HEK293 (cell line): ENCODE results near the gene MNX1.

Experiments
- CTCF ChIA-PET: fragments of 350-600 bp; formaldehyde crosslinking; extraction: SDS; loops from one replicate; lab custom pipeline; 2021; ENCODE audit warnings: antibody characterized with exemption; lab: Yijun Ruan, JAX
- POLR2A ChIA-PET: fragments of 300-600 bp; formaldehyde crosslinking; extraction: SDS; loops from one replicate; lab custom pipeline; 2020; ENCODE audit warnings: antibody characterized with exemption, inconsistent platforms; lab: Yijun Ruan, JAX
- H3K27ac ChIP-seq: fragments of 200-500 bp; sonication (Bioruptor generic); 2 replicates; pipeline ENCODE4 v1.5.1; 2014; ENCODE audit warnings: low read depth, low read length, control low read depth, inconsistent platforms; ENCODE audit errors: extremely low read depth
- H3K36me3 ChIP-seq, 2 experiments: fragments of 200-500 bp in 1 of 2; sonication (Bioruptor generic) in 1 of 2; 1 replicate in 1 of 2; 2 replicates in 1 of 2; pipeline ENCODE4 v1.5.1; 2014 to 2017; ENCODE audit warnings: inconsistent platforms in 2 of 2, low read length in 2 of 2; ENCODE audit not compliant: control insufficient read depth in 2 of 2, insufficient read depth in 1 of 2
- H3K4me1 ChIP-seq: fragments of 200-500 bp; sonication (Bioruptor generic); 2 replicates; pipeline ENCODE4 v1.5.1; 2014; ENCODE audit warnings: mild to moderate bottlenecking, low read length, inconsistent platforms; ENCODE audit not compliant: control insufficient read depth, insufficient read depth
- H3K4me3 ChIP-seq: 2 replicates; pipeline ENCODE4 v1.5.1; 2011; ENCODE audit warnings: low read depth, mild to moderate bottlenecking, control low read depth, low read length, moderate library complexity
- H3K9me3 ChIP-seq: fragments of 200-500 bp; sonication (Bioruptor generic); 2 replicates; pipeline ENCODE4 v1.5.1; 2014; ENCODE audit warnings: low read depth, low read length, inconsistent platforms; ENCODE audit not compliant: control insufficient read depth, insufficient read depth
- HOXA7 ChIP-seq: sonication (generic); formaldehyde crosslinking; IDR thresholded peaks from 2 replicates; pipeline ENCODE4 v1.8.1; 2022; ENCODE audit warnings: missing genetic modification reagents, borderline replicate concordance
- KLF1 ChIP-seq: fragments of 450-650 bp; formaldehyde crosslinking; IDR thresholded peaks from 2 replicates; pipeline ENCODE4 v1.5.1; 2016; ENCODE audit warnings: missing biosample characterization, missing genetic modification characterization
- KLF10 ChIP-seq: fragments of 450-650 bp; IDR thresholded peaks from 2 replicates; pipeline ENCODE4 v1.5.1; 2018; ENCODE audit warnings: missing biosample characterization, mild to moderate bottlenecking, missing genetic modification characterization
- OSR2 ChIP-seq: fragments of 450-650 bp; formaldehyde crosslinking; IDR thresholded peaks from 2 replicates; pipeline ENCODE4 v1.5.1; 2016; ENCODE audit warnings: missing biosample characterization, missing genetic modification characterization
- PRDM4 ChIP-seq: fragments of 450-650 bp; formaldehyde crosslinking; IDR thresholded peaks from 2 replicates; pipeline ENCODE4 v1.5.1; 2017; ENCODE audit warnings: missing biosample characterization, missing genetic modification characterization
- SETDB1 ChIP-seq: IDR thresholded peaks from one replicate; pipeline ENCODE4 v1.6.1; 2017; ENCODE audit warnings: mild to moderate bottlenecking, low read length, moderate library complexity, mixed read lengths; ENCODE audit not compliant: insufficient read length
- ZBTB17 ChIP-seq: fragments of 450-650 bp; formaldehyde crosslinking; IDR thresholded peaks from 2 replicates; pipeline ENCODE4 v1.5.1; 2016; ENCODE audit warnings: missing biosample characterization, missing genetic modification characterization
- ZBTB20 ChIP-seq: fragments of 450-650 bp; formaldehyde crosslinking; IDR thresholded peaks from 2 replicates; pipeline ENCODE4 v1.5.1; 2016; ENCODE audit warnings: missing biosample characterization, missing genetic modification characterization
- ZBTB44 ChIP-seq: fragments of 450-650 bp; IDR thresholded peaks from 2 replicates; pipeline ENCODE4 v1.5.1; 2018; ENCODE audit warnings: missing biosample characterization, mild to moderate bottlenecking, missing genetic modification characterization
- ZBTB7A ChIP-seq: fragments of 450-650 bp; formaldehyde crosslinking; IDR thresholded peaks from 2 replicates; pipeline ENCODE4 v1.5.1; 2016; ENCODE audit warnings: low read depth, missing biosample characterization, missing genetic modification characterization
- ZEB2 ChIP-seq: fragments of 450-650 bp; formaldehyde crosslinking; IDR thresholded peaks from 2 replicates; pipeline ENCODE4 v1.5.1; 2016; ENCODE audit warnings: missing biosample characterization, missing genetic modification characterization
- ZNF140 ChIP-seq: fragments of 450-650 bp; formaldehyde crosslinking; IDR thresholded peaks from 2 replicates; pipeline ENCODE4 v1.5.1; 2016; ENCODE audit warnings: missing biosample characterization, missing genetic modification characterization
- ZNF18 ChIP-seq: fragments of 450-650 bp; formaldehyde crosslinking; IDR thresholded peaks from 2 replicates; pipeline ENCODE4 v1.5.1; 2016; ENCODE audit warnings: missing biosample characterization, missing genetic modification characterization
- ZNF324 ChIP-seq: fragments of 450-650 bp; formaldehyde crosslinking; IDR thresholded peaks from 2 replicates; pipeline ENCODE4 v1.5.1; 2016; ENCODE audit warnings: missing biosample characterization, missing genetic modification characterization
- ZNF398 ChIP-seq: fragments of 450-650 bp; formaldehyde crosslinking; IDR thresholded peaks from 2 replicates; pipeline ENCODE4 v1.5.1; 2017; ENCODE audit warnings: missing biosample characterization, missing genetic modification characterization
- ZNF544 ChIP-seq: fragments of 450-650 bp; formaldehyde crosslinking; IDR thresholded peaks from 2 replicates; pipeline ENCODE4 v1.5.0; 2017; ENCODE audit warnings: missing biosample characterization, missing genetic modification characterization
- ZNF629 ChIP-seq: fragments of 450-650 bp; formaldehyde crosslinking; IDR thresholded peaks from 2 replicates; pipeline ENCODE4 v1.5.1; 2017; ENCODE audit warnings: missing biosample characterization, missing genetic modification characterization
- ZNF660 ChIP-seq: fragments of 450-650 bp; IDR thresholded peaks from 2 replicates; pipeline ENCODE4 v1.5.1; 2018; ENCODE audit warnings: missing biosample characterization, mild to moderate bottlenecking, missing genetic modification characterization
- ZNF677 ChIP-seq: fragments of 450-650 bp; IDR thresholded peaks from 2 replicates; pipeline ENCODE4 v1.5.0; 2018; ENCODE audit warnings: missing biosample characterization, mild to moderate bottlenecking, missing genetic modification characterization, moderate library complexity
- ZXDB ChIP-seq: fragments of 450-650 bp; formaldehyde crosslinking; IDR thresholded peaks from 2 replicates; pipeline ENCODE4 v1.5.1; 2016; ENCODE audit warnings: missing biosample characterization, missing genetic modification characterization
- TF ChIP-seq, protein P1 (sequence below): fragments of 450-650 bp; formaldehyde crosslinking; IDR thresholded peaks from 2 replicates; pipeline ENCODE4 v1.5.1; 2017; ENCODE audit warnings: missing biosample characterization, missing genetic modification characterization
- TF ChIP-seq, protein P2 (sequence below): fragments of 450-650 bp; formaldehyde crosslinking; IDR thresholded peaks from 2 replicates; pipeline ENCODE4 v1.5.1; 2016; ENCODE audit warnings: missing biosample characterization, missing genetic modification characterization, low read depth

The MNX1 gene

DNA sequence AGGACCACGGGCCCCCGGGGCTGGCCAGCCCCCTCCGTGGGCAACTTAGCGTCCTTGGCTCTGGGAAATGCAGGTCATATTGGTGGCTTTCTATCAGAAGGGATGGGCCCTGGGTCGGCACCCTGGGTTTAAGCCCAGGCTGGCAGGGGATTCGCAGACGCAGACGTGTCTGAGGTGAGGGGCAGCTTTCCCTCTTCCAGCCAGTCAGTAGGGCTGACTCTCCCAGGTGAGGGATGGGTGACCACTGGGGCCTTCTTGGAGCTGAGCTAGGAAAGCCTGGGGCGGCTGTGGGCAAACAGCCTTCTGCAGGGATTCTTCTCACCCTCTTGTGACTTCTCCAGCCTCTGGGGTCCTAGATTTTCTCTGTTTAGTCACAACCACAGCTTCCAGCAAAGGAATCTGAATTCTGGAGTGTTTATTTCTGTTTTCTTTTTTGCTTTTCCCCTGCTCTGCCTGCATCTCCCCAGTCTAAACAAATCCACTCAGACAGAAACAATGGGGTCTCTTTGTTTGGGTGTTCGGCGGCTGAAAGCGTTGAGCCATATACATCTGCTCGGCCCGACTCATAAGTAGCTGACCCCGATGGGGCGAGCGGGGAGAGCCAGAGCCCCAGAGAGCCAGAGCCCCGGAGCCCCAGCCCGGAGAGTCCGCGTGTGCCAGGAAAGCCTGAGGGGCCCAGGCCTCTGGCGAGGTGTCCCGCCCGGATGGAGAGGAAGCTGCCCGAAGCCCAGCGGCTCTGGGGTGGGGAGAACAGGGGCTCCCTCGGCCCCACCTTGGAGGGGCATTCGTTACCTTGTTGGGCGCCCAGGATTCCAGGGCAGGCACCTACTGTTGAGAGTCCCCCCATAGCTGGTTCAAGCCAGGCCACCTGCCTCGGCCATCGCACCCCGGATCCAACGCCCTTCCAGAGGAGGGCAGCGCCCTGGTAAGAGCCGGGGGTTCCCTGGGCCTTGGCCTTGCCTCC is 2.0 kb downstream of the MNX1 start (continued):
- no peak for TF ChIP-seq SETDB1

- ChIA-PET CTCF (no interaction called here), POLR2A (interaction anchor here (1.2 kb wide), 1 partner anchor 9 kb away, joined by 3 read pairs; no protein-coding TSS in a partner anchor)
- Histone ChIP-seq H3K4me3 (no peak overlapping the region), H3K9me3 (no peaks in the 10 kb centered on the region), H3K4me1 (peaks cover 10% of the 10 kb centered on the region; the same call in 1 of the 2 replicates), H3K27ac (peak overlapping the region; percentile 8; the same call in 1 of the 2 replicates), H3K36me3 (peaks cover 0 to 27% of the 10 kb centered on the region in 2 experiments; a peak in 2 of 3 replicates)
- no peak for TF ChIP-seq ZNF140 (tag by site-specific recombination)
- TF ChIP-seq ZNF660 = 0 out of 2 replicates have a peak, but pooled peaks have one; percentile 55
- TF ChIP-seq OSR2 = peak; percentile 84
- peak; percentile 19; the same call in 1 of the 2 replicates for TF ChIP-seq ZNF18 (tag by site-specific recombination)
- TF ChIP-seq, protein P1, sequence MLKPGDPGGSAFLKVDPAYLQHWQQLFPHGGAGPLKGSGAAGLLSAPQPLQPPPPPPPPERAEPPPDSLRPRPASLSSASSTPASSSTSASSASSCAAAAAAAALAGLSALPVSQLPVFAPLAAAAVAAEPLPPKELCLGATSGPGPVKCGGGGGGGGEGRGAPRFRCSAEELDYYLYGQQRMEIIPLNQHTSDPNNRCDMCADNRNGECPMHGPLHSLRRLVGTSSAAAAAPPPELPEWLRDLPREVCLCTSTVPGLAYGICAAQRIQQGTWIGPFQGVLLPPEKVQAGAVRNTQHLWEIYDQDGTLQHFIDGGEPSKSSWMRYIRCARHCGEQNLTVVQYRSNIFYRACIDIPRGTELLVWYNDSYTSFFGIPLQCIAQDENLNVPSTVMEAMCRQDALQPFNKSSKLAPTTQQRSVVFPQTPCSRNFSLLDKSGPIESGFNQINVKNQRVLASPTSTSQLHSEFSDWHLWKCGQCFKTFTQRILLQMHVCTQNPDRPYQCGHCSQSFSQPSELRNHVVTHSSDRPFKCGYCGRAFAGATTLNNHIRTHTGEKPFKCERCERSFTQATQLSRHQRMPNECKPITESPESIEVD (tag by site-specific recombination) = peak; percentile 76
- no peak for TF ChIP-seq HOXA7
- no peak; the same call in 1 of the 2 replicates for TF ChIP-seq ZNF398 (tag by site-specific recombination)
- peak; percentile 76; the same call in 1 of the 2 replicates for TF ChIP-seq ZNF324 (tag by site-specific recombination)
- peak; percentile 63; the same call in 1 of the 2 replicates for TF ChIP-seq ZBTB44 (tag by site-specific recombination)
- TF ChIP-seq PRDM4 (tag by site-specific recombination) = peak; percentile 73; the same call in 1 of the 2 replicates
- peak; percentile 98 for TF ChIP-seq ZNF629 (tag by site-specific recombination)
- peak; percentile 92 for TF ChIP-seq KLF10 (tag by site-specific recombination)
- no peak for TF ChIP-seq ZNF544 (tag by site-specific recombination)
- TF ChIP-seq KLF1 = peak; percentile 65; the same call in 1 of the 2 replicates
- 0 out of 2 replicates have a peak, but pooled peaks have one; percentile 43 for TF ChIP-seq ZXDB (tag by site-specific recombination)
- TF ChIP-seq ZBTB17 (tag by site-specific recombination) = 0 out of 2 replicates have a peak, but pooled peaks have one; percentile 59
- TF ChIP-seq ZBTB20 (tag by site-specific recombination) = peak; percentile 16; the same call in 1 of the 2 replicates
- TF ChIP-seq ZEB2 = peak; percentile 94
- 0 out of 2 replicates have a peak, but pooled peaks have one; percentile 2 for TF ChIP-seq ZBTB7A (tag by site-specific recombination)
- TF ChIP-seq, protein P2, sequence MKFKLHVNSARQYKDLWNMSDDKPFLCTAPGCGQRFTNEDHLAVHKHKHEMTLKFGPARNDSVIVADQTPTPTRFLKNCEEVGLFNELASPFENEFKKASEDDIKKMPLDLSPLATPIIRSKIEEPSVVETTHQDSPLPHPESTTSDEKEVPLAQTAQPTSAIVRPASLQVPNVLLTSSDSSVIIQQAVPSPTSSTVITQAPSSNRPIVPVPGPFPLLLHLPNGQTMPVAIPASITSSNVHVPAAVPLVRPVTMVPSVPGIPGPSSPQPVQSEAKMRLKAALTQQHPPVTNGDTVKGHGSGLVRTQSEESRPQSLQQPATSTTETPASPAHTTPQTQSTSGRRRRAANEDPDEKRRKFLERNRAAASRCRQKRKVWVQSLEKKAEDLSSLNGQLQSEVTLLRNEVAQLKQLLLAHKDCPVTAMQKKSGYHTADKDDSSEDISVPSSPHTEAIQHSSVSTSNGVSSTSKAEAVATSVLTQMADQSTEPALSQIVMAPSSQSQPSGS (tag by site-specific recombination) = peak; percentile 88
- no peak for TF ChIP-seq ZNF677 (tag by site-specific recombination)
Measured at GRCh38 chr7:157007470-157008066, 2.9 kb downstream of the MNX1 start.
